Keratinocyte (primary cell): Measurements from ENCODE around the gene HHIP. TPM values are rescaled to one million over a fixed set of nuclear protein-coding genes. Genes with fewer than 3 reads are reported as not detected.

Experiments
- DNase-seq: peaks from one replicate; pipeline ENCODE4 v3.0.0-alpha.2; 2011; ENCODE audit warnings: low read depth, missing footprints, low spot score
- FAIRE-seq: peaks from 2 replicates; lab custom pipeline; 2011; peaks lifted over from hg19 to GRCh38; lab: Jason Lieb, UNC
- H2AFZ ChIP-seq: 2 replicates; pipeline ENCODE4 v1.6.0; 2012; ENCODE audit warnings: low read length, control low read depth, inconsistent platforms; ENCODE audit not compliant: control insufficient read depth
- H3K27ac ChIP-seq: 2 replicates; pipeline ENCODE4 v1.5.1; 2011; ENCODE audit warnings: low read length; ENCODE audit not compliant: control insufficient read depth, insufficient read depth
- H3K27me3 ChIP-seq: 3 replicates; pipeline ENCODE4 v1.6.0; 2011; ENCODE audit warnings: low read length; ENCODE audit not compliant: control insufficient read depth, insufficient read depth; ENCODE audit errors: extremely low read depth
- H3K36me3 ChIP-seq, 2 experiments: 2 replicates in 1 of 2; 3 replicates in 1 of 2; pipeline ENCODE4 v1.5.1; 2011; ENCODE audit warnings: low read length in 2 of 2, mild to moderate bottlenecking in 1 of 2; ENCODE audit not compliant: control insufficient read depth in 2 of 2, insufficient read depth in 2 of 2; ENCODE audit errors: extremely low read depth in 1 of 2
- H3K4me1 ChIP-seq: 3 replicates; pipeline ENCODE4 v1.5.1; 2011; ENCODE audit warnings: low read length; ENCODE audit not compliant: control insufficient read depth, insufficient read depth; ENCODE audit errors: extremely low read depth
- H3K4me2 ChIP-seq: 3 replicates; pipeline ENCODE4 v1.6.0; 2011; ENCODE audit warnings: low read depth, low read length; ENCODE audit not compliant: control insufficient read depth, insufficient read depth; ENCODE audit errors: extremely low read depth
- H3K4me3 ChIP-seq, 3 experiments: fragments of 200-600 bp in 1 of 3; sonication (generic) in 1 of 3; 2 replicates in 2 of 3; 3 replicates in 1 of 3; pipeline ENCODE4 v1.5.1; 2011 to 2016; ENCODE audit warnings: low read length in 3 of 3, mild to moderate bottlenecking in 3 of 3, control low read depth in 2 of 3, inconsistent platforms in 1 of 3, low read depth in 1 of 3, mixed read lengths in 1 of 3, mixed run types in 1 of 3, moderate library complexity in 1 of 3; ENCODE audit not compliant: control insufficient read depth in 2 of 3, insufficient read depth in 2 of 3; ENCODE audit errors: extremely low read depth in 1 of 3
- H3K79me2 ChIP-seq: 2 replicates; pipeline ENCODE4 v1.6.0; 2012; ENCODE audit warnings: low read length; ENCODE audit not compliant: control insufficient read depth, insufficient read depth
- H3K9ac ChIP-seq: 3 replicates; pipeline ENCODE4 v1.6.0; 2011; ENCODE audit warnings: low read length; ENCODE audit not compliant: control insufficient read depth, insufficient read depth; ENCODE audit errors: extremely low read depth
- H3K9me1 ChIP-seq: 3 replicates; pipeline ENCODE4 v1.6.0; 2011; ENCODE audit warnings: low read length; ENCODE audit not compliant: control insufficient read depth, insufficient read depth; ENCODE audit errors: extremely low read depth
- H3K9me3 ChIP-seq: 2 replicates; pipeline ENCODE4 v1.5.1; 2012; ENCODE audit warnings: low read depth, low read length; ENCODE audit not compliant: control insufficient read depth
- H4K20me1 ChIP-seq: 3 replicates; pipeline ENCODE4 v1.6.0; 2011; ENCODE audit warnings: low read length; ENCODE audit not compliant: control insufficient read depth, insufficient read depth; ENCODE audit errors: extremely low read depth
- EZH2 ChIP-seq: IDR thresholded peaks from one replicate; pipeline ENCODE4 v1.6.1; 2012; ENCODE audit warnings: inconsistent platforms, mild to moderate bottlenecking, low read length, moderate library complexity
- dilution Hi-C: fragments of 300-500 bp; cut with MboI; formaldehyde crosslinking; loops from one replicate; pipeline ENCODE4 v1.7.0; 2020; ENCODE audit warnings: low sequenced_read_pairs; ENCODE audit not compliant: extremely low pct_ligation_motif_present
- polyA plus RNA-seq, 5 experiments: library from polyadenylated mRNA; depleted of rRNA in 3 of 5; stranded (reverse) in 3 of 5; stranded (forward) in 1 of 5; unstranded in 1 of 5; fragments of >200 nt; gene quantifications; 1 replicate in 1 of 5; 2 replicates in 3 of 5; 3 replicates in 1 of 5; pipeline versions ENCODE4 v1.2.1 to v1.2.3, GENCODE V29; 2011 to 2012; ENCODE audit warnings: missing spikeins in 2 of 5, low read depth in 1 of 5, low replicate concordance in 1 of 5
- TF ChIP-seq, protein P1 (sequence below), 3 experiments: IDR thresholded peaks in 1 of 3; conservative IDR thresholded peaks in 1 of 3; optimal IDR thresholded peaks in 1 of 3; 2 replicates in 2 of 3; 3 replicates in 1 of 3; pipeline versions ENCODE3 to v1.5.1; 2011; ENCODE audit warnings: low read length in 3 of 3, mild to moderate bottlenecking in 3 of 3, moderate library complexity in 2 of 3, control low read depth in 1 of 3, inconsistent platforms in 1 of 3; ENCODE audit not compliant: insufficient read depth in 2 of 3; ENCODE audit errors: extremely low read depth in 1 of 3

The HHIP gene
- polyA plus RNA-seq, 1 donor (not counting 4 experiments of a cell fraction or from before 2014, with no cell fraction given) = 0.20 TPM

DNA sequence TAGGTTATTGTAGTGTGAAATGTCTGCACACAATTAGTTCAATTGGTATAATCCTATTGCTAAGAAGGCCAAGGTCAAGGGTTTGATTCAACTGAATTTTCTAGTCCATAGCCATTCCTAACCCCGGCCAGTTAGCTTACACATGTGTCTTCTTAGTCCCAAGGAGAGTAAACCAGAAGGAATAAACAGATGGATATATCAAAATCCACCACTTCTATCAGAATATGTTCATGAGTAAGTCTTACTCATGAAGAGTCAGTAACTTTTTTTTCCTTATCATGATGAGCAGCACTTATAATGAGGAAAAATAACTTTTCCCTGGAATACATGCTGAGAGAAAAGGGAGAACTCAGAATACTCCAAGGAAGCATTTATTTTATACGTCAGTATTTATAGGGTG lies 9.5 kb downstream of the HHIP start:
- H3K27me3 ChIP-seq = peaks cover 3% of the 10 kb centered on the region
- H4K20me1 ChIP-seq = no peaks in the 10 kb centered on the region
- FAIRE-seq = no peak
- TF ChIP-seq, protein P1, sequence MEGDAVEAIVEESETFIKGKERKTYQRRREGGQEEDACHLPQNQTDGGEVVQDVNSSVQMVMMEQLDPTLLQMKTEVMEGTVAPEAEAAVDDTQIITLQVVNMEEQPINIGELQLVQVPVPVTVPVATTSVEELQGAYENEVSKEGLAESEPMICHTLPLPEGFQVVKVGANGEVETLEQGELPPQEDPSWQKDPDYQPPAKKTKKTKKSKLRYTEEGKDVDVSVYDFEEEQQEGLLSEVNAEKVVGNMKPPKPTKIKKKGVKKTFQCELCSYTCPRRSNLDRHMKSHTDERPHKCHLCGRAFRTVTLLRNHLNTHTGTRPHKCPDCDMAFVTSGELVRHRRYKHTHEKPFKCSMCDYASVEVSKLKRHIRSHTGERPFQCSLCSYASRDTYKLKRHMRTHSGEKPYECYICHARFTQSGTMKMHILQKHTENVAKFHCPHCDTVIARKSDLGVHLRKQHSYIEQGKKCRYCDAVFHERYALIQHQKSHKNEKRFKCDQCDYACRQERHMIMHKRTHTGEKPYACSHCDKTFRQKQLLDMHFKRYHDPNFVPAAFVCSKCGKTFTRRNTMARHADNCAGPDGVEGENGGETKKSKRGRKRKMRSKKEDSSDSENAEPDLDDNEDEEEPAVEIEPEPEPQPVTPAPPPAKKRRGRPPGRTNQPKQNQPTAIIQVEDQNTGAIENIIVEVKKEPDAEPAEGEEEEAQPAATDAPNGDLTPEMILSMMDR (optimal IDR thresholded peaks at IDR 0.05 in 1 of 3, IDR thresholded peaks at IDR 0.05 in 1 of 3, conservative IDR thresholded peaks at IDR 0.05 in 1 of 3; ENCODE audit: extremely low read depth in 1 of 3, insufficient read depth in 2 of 3, low read length in 3 of 3) = no peak
- no peak for TF ChIP-seq EZH2
- H3K9ac ChIP-seq = no peak overlapping the region
- H3K27ac ChIP-seq = no peak overlapping the region
- H3K79me2 ChIP-seq = no peaks in the 10 kb centered on the region
- no peak overlapping the region for H2AFZ ChIP-seq
- dilution Hi-C loops = no loop called here
- no peak overlapping the region for H3K4me3 ChIP-seq
- no peaks in the 10 kb centered on the region for H3K9me1 ChIP-seq
- no peaks in the 10 kb centered on the region for H3K9me3 ChIP-seq
- H3K4me1 ChIP-seq = no peaks in the 10 kb centered on the region
- no peak overlapping the region for H3K4me2 ChIP-seq
- no peak for DNase-seq
- H3K36me3 ChIP-seq = no peaks in the 10 kb centered on the region

DNA sequence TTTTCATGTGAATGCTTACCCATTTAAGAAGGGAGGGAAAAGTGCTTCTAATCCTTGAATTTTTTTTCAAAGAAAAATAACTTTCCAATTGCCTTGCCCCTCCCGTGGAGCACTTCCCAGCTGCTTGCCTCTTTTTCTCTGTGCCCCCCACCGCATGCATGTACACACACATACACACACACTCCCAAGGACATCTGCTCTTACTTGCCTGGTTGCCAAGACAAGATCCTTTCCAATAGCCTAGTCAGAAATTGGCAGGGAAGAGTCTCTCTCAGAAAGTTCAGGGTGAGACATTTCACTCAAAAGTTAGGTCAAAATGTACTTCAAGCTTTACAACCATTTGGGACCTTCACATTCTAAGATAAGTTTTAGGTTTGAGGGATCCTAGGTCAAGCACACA lies 10.9 kb downstream of the HHIP start:
- FAIRE-seq (no peak), DNase-seq (no peak)
- H3K4me2 ChIP-seq = no peak overlapping the region
- no peaks in the 10 kb centered on the region for H3K4me1 ChIP-seq
- H3K27me3 ChIP-seq = peaks cover 3% of the 10 kb centered on the region
- H3K9ac ChIP-seq = no peak overlapping the region
- H3K9me1 ChIP-seq = no peaks in the 10 kb centered on the region
- H3K9me3 ChIP-seq = no peaks in the 10 kb centered on the region
- dilution Hi-C loops = no loop called here
- H4K20me1 ChIP-seq = no peaks in the 10 kb centered on the region
- TF ChIP-seq, protein P1 (optimal IDR thresholded peaks at IDR 0.05 in 1 of 3, IDR thresholded peaks at IDR 0.05 in 1 of 3, conservative IDR thresholded peaks at IDR 0.05 in 1 of 3; ENCODE audit: extremely low read depth in 1 of 3, insufficient read depth in 2 of 3, low read length in 3 of 3) = no peak
- no peak for TF ChIP-seq EZH2
- no peaks in the 10 kb centered on the region for H3K79me2 ChIP-seq
- no peak overlapping the region for H2AFZ ChIP-seq
- H3K36me3 ChIP-seq = no peaks in the 10 kb centered on the region
- no peak overlapping the region for H3K4me3 ChIP-seq
- no peak overlapping the region for H3K27ac ChIP-seq
